ENCODE measurements around the gene TSSC4.
A peak's percentile ranks its signal among the peaks of the same experiment; 100 is the strongest.

TSSC4 gene

GRCh38 chr11:2419638-2420501 is 19.3 kb downstream of the TSSC4 start:
- peak; percentile 33 for DNase-seq

- peak; percentile 30 for DNase-seq
Observed at GRCh38 chr11:2420502-2421225, 20.1 kb downstream of the TSSC4 start.

- no peak for DNase-seq
Observed at GRCh38 chr11:2421226-2421994, 20.9 kb downstream of the TSSC4 start.

GRCh38 chr11:2421996-2422395 is 21.4 kb downstream of the TSSC4 start:
- DNase-seq = no peak

GRCh38 chr11:2422461-2423156 is 22.1 kb downstream of the TSSC4 start:
- DNase-seq = no peak

GRCh38 chr11:2423157-2424025 is 22.8 kb downstream of the TSSC4 start:
- no peak for DNase-seq

GRCh38 chr11:2424811-2425495 is 24.4 kb downstream of the TSSC4 start:
- DNase-seq = no peak

- no peak for DNase-seq
Observed at GRCh38 chr11:2425506-2425905, 25.0 kb downstream of the TSSC4 start.

GRCh38 chr11:2426221-2426620 is 25.7 kb downstream of the TSSC4 start:
- DNase-seq = no peak

GRCh38 chr11:2426826-2427521 is 26.4 kb downstream of the TSSC4 start:
- DNase-seq = no peak

- no peak for DNase-seq
Observed at GRCh38 chr11:2427721-2428321, 27.3 kb downstream of the TSSC4 start.

- peak; percentile 2 for DNase-seq
Observed at GRCh38 chr11:2428322-2428795, 27.8 kb downstream of the TSSC4 start.

- DNase-seq = no peak
Observed at GRCh38 chr11:2431395-2431794, 30.8 kb downstream of the TSSC4 start.

GRCh38 chr11:2432171-2432621 is 31.6 kb downstream of the TSSC4 start:
- DNase-seq = no peak

GRCh38 chr11:2432628-2433071 is 32.1 kb downstream of the TSSC4 start:
- no peak for DNase-seq

- no peak for DNase-seq
Observed at GRCh38 chr11:2433106-2433925, 32.8 kb downstream of the TSSC4 start.

- DNase-seq = no peak
Observed at GRCh38 chr11:2434008-2434407, 33.5 kb downstream of the TSSC4 start.

GRCh38 chr11:2434506-2435255 is 34.1 kb downstream of the TSSC4 start:
- no peak for DNase-seq

Measured in NCI-H1694 (cell line).